Epithelial cell of proximal tubule (primary cell): ENCODE data around the gene FERMT2. TPM values are rescaled to one million over a fixed set of nuclear protein-coding genes. Genes with fewer than 3 reads are reported as not detected.

Source experiments
- DNase-seq: peaks from one replicate; pipeline ENCODE4 v3.0.0-alpha.2; 2011; ENCODE audit warnings: low read depth
- H3K4me3 ChIP-seq: 2 replicates; pipeline ENCODE4 v1.5.1; 2011; ENCODE audit warnings: low read depth, mild to moderate bottlenecking, low read length
- total RNA-seq: library from RNA; depleted of rRNA; stranded (reverse); fragments of >200 nt; gene quantifications from 2 replicates; pipeline ENCODE4 v1.2.3, GENCODE V29; 2015
- TF ChIP-seq, protein P1 (sequence below): conservative IDR thresholded peaks from 2 replicates; pipeline ENCODE4 v1.5.1; 2012; ENCODE audit warnings: low read depth, mild to moderate bottlenecking, low read length

The FERMT2 gene
- total RNA-seq, 1 donor from 2014 or later = 60.1 TPM

- peak overlapping the region; percentile 0 for H3K4me3 ChIP-seq
- DNase-seq = no peak
- TF ChIP-seq, protein P1, sequence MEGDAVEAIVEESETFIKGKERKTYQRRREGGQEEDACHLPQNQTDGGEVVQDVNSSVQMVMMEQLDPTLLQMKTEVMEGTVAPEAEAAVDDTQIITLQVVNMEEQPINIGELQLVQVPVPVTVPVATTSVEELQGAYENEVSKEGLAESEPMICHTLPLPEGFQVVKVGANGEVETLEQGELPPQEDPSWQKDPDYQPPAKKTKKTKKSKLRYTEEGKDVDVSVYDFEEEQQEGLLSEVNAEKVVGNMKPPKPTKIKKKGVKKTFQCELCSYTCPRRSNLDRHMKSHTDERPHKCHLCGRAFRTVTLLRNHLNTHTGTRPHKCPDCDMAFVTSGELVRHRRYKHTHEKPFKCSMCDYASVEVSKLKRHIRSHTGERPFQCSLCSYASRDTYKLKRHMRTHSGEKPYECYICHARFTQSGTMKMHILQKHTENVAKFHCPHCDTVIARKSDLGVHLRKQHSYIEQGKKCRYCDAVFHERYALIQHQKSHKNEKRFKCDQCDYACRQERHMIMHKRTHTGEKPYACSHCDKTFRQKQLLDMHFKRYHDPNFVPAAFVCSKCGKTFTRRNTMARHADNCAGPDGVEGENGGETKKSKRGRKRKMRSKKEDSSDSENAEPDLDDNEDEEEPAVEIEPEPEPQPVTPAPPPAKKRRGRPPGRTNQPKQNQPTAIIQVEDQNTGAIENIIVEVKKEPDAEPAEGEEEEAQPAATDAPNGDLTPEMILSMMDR = no peak
Measured at GRCh38 chr14:52919971-52920370, 30.9 kb downstream of the FERMT2 start.

DNA sequence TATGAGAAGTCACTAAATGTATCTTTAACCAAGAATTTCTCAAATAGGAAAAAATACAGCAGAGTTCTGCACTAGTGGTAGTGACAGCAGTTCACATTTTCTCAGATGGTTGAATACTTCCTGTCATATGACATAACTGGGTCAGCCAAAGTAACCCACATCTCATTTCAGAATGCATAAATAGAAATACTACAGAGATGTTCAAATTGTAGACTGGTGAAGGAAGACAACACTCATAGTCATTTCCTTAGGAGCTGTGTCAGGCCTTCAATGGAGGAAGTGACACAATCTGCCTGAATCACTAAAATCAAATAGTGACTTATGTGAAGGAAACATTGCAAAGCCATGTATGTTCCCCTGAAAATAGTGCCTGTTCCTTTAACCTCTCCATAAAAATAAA is 32.4 kb downstream of the FERMT2 start:
- H3K4me3 ChIP-seq = no peak overlapping the region
- no peak for DNase-seq
- TF ChIP-seq, protein P1 = no peak

GRCh38 chr14:52917735-52918134 is 33.1 kb downstream of the FERMT2 start:
- no peak for DNase-seq
- TF ChIP-seq, protein P1 = no peak
- H3K4me3 ChIP-seq = no peak overlapping the region

DNA sequence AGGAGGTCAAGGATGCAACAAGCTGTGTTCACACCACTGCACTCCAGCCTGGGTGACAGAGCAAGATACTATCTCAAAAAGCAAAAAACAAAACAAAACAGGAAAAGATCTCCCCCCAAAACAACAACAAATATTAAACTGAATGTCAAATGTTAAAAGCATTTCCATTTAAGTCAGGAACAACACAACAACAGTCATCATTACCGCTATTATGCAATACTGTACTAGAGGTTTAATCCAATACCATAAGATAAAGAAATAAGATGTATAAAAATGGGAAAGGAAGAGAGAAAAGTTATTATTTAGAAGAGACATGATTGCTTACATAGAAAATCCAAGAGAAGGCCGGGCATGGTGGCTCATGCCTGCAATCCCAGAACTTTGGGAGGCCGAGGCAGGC is 36.6 kb downstream of the FERMT2 start:
- no peak for DNase-seq
- no peak overlapping the region for H3K4me3 ChIP-seq
- TF ChIP-seq, protein P1 = no peak

DNA sequence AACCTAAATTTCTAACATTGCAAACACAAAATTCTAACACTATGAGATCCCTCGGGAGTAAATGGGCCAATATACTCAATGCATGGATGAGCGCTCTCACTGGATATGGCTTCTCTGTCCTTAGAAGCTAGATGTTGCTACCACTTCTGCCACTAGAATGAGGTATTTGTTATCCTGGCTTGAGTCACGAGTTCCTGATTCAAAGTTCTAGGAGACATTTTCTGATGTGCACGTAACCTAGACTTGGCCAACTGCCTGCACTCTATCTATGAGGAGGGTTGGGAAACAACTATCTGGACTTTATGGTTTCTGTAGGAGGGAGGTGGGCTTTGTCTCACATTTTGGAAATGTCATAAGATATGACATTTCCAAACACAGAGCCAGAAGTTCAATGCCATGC is 37.6 kb downstream of the FERMT2 start:
- DNase-seq = no peak
- TF ChIP-seq, protein P1 = no peak
- H3K4me3 ChIP-seq = no peak overlapping the region

DNA sequence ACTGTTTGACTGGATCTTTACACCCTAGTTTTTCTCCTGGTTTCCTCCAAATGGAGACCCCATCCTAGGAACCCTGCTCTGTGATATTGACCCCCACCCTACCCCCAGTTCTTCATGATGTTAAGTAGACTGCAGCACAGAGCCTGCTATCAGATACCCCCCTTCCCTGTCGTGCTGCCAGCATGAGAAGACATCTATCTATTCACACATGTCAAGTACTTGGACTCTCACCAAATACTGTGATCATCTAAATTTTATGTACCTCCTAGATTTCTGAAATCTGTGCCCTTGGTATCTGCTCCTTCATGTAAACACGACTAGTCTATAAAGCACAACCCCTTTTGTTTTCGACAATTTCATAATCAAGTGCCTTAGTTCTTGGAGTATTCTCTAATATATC is 38.9 kb downstream of the FERMT2 start:
- DNase-seq = no peak
- TF ChIP-seq, protein P1 = no peak
- H3K4me3 ChIP-seq = no peak overlapping the region

DNA sequence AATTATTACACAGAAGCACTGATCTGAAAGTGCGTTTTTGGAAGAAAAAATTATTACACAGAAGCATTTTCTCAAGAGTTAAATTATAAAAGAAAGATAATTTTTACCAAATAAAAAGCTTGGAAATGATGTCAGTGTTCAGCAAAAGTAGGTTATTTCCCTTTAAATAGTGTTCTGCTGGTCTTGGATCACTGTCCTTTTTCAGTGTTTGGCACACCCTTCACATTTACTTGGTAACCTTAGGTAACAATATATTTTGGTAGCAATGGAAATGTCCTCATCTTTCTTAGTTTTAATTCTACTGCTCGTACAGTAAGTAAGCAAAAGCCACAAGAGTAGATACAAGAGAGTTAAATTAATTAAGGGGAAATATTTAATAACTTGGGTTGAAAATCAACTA is 40.3 kb downstream of the FERMT2 start:
- DNase-seq = no peak

More for the DNA sequence above, 40.3 kb downstream of the FERMT2 start:
- no peak overlapping the region for H3K4me3 ChIP-seq
- TF ChIP-seq, protein P1 = no peak
